T1000 (cell line): Measurements from ENCODE around the gene NKIRAS2.

Experiments used
- DNase-seq: peaks from one replicate; lab custom pipeline; 2025; ENCODE audit warnings: mixed read lengths; lab: John Stamatoyannopoulos, UW

NKIRAS2 gene

DNA sequence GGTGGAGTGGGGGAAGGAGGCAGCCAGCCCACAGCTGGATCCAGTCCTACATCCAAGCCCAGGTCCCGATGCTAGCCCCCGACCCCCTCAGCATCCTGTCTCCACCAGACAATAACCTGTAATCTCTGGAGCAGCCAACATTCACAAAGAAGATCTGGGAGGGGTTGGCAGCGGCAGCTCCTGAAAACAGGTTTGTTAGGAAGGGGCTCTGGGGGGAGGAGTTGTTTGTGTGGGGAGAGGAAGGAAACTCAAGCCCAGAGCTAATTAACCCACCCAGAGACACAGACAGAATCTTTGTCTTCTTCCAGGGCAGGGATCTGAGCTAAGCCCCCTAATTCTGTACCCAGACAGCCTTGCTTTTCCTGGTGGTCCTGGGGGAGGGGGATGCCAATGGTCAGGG, 35.1 kb downstream of the NKIRAS2 start:
- no peak for DNase-seq

DNA sequence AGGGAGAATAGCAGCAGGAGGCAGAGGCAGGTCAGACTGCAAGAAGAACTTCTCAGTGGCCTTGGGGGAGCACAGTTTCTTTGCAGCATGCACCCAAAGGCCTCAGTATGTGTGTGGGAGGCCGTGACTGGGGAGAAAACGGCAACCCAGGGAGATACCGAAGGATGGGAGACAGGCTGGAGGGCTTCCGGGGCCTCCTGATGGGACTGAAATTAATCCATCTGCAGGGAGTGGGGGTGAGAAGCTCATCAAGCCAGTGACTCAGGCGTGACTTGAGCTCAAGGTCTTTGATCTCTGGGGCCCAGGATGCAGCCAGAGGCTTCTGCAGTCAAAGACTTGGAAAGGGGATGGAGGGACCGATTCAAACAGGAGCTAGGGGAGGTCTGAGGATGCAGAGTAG, 35.6 kb downstream of the NKIRAS2 start:
- no peak for DNase-seq

DNA sequence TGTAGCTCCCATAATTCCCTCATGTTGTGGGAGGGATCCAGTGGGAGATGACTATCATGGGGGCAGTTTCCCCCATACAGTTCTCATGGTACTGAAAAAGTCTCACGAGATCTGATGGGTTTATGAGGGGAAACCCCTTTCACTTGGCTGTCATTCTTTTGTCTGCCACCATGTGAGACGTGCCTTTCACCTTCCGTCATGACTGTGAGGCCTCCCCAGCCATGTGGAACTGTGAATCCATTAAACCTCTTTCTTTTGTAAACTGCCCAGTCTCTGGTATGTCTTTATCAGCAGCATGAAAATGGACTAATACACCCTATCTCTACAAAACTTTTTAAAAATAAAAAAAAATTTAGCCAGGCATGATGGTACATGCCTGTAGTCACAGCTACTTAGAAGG, 36.7 kb downstream of the NKIRAS2 start:
- no peak for DNase-seq

GRCh38 chr17:42058063-42058462, 38.2 kb downstream of the NKIRAS2 start:
- no peak for DNase-seq

- no peak for DNase-seq
Observed at GRCh38 chr17:42059815-42060214, 39.9 kb downstream of the NKIRAS2 start.

GRCh38 chr17:42060231-42060630, 40.3 kb downstream of the NKIRAS2 start:
- no peak for DNase-seq

- no peak for DNase-seq
Observed at GRCh38 chr17:42061646-42062487, 42.0 kb downstream of the NKIRAS2 start.

- no peak for DNase-seq
Observed at GRCh38 chr17:42062681-42063080, 42.8 kb downstream of the NKIRAS2 start.

DNA sequence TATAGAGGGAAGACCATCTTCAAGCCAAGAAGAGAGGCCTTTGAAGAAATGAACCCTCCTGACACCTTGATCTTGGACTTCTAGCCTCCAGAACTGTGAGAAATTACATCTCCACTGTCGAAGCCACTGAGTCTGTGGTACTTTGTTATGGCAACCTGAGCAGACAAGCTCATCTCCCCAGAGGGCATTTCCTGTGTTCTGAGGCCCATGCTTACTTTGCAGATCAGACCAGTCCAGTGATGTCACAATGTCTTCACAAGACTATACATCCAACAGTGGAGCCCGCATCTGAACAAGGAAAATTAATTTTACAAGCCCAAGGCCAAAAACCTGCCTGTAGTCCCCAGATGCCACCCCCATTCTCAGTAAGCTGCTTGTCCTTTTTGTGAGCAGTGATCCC, 45.3 kb downstream of the NKIRAS2 start:
- DNase-seq = no peak

GRCh38 chr17:42067371-42068091, 47.6 kb downstream of the NKIRAS2 start:
- DNase-seq = no peak

DNA sequence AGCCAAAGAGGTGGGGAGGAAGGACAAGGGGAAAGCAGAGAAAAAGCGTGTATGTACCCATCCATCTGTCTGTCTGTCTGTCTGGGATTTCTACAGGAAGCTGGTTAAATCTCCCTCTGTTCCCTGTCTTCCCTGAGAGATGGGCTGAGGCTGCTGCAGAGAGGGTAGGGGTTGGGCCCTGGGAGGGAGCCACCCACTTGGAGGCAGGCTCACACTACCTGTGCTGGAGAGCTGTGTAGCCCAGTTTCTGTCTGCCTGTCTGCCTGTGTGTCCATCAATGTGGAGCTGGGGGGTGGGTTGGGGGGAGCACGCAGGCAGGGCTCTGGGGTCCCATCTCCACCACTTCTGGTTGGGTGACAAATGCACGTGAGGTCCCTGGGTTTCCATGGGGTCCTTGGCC, 49.1 kb downstream of the NKIRAS2 start:
- no peak for DNase-seq

DNA sequence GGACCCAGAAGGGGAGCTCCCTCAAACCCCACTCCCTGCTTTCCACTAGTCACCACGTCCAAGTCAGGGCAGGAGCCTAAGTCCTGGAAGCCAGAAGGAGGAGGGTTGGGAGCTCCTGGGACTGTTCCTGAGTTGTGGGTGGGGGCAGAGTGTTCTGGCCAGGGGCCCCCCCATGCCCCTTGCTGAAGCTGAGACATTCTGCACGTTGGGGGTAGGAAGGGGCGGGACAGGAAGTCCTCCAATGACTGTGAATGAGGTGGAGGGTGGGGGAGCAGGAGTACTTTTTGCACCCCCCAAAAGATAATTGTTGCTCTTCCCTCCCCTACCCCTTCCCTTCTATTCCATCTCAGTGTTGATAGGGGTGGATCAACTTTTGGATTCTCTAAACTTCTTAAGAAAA, 51.9 kb downstream of the NKIRAS2 start:
- DNase-seq = no peak

DNA sequence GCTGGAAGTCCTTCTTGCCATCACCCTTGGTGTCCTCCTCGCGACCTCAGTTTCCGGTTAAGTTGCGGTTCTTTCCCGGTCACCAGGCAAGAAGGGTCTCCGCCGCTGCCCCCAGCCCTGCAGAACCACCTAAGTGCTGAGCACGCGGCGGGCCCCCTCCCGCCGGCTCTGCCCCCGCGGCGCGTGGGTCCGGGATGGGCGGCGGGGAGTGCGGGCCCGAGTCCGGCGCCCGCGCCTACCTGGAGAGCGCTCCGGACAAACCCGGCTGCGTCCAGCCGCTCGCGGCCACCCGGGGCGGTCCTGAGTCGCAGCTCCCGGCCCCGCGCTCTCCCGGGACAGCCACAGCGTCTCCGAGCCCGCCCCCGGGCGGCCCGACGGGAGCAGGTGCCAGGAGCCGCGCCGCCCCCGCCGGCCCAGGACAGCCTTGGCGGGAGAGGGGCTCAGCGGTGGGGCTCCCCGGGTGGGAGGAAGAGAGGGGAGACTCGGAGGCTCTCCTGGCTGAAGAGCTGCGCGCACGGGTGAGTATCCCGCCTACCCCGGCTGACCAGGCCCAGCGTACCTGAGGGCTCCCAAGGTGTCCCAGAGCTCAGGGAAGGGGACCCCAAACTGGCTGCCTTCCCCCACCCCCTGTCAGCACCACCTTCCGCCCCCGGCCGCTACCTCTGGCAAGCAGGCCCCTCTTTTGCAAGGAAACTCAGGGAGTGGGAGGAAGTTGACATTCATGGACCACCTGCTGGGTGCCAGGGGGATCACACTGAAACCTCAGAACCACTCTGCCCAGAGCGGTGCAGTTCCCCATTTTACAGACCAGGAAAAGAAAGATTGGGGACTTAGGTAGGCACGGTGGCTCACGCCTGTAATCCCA, 52.7 kb downstream of the NKIRAS2 start:
- no peak for DNase-seq
